ENCODE results near the gene CYP46A1. TPM values are rescaled to one million over a fixed set of nuclear protein-coding genes. Genes with fewer than 3 reads are reported as not detected.

The CYP46A1 gene
- total and polyA plus RNA-seq, 8 donors = 1.0 to 5.2 (median 1.8) TPM

DNA sequence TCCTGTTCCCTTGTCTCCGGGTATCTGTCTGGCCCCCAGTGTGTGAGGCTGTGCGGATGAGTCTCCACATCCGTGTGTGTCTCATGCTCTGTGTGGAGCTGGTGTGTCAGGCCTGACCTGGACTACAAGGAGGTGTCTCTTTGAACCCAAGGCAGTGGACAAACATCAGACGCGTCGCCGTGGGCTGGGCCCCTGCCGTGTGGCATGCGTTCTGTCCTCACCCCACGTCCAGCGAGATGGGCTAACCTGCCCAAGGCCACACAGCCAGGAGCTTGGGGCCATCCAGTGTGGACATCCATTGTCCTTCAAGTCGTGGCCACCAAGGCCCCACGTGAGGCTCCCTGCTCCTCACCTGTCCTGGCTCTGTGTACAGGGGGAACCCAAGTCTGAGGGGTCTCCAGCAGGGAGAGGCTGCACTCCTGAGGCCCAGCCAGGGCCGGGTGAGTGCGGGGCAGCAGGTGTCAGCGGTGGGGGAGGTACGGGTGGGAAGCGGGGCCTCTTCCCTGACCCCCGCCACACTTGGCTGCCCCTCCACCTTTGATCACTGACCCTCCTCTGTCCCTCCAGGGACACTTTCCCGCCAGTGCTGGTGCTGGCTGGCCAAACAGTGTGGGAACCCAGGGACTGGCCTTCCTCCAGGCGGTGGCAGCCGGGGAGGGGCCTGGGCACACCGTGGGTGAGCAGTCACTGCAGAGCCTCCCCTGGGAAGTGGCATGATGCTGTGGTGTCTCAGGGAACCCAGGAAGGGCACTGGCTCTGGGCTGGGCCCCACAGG, 48.5 kb downstream of the CYP46A1 start:
- peaks cover 0 to 14% (median 0%) of the 10 kb centered on the region in 3 donors for H3K4me1 ChIP-seq
- intact Hi-C loops (cut with DNase I) = loop anchor here in 1 of 3 donors (5.0 kb wide), 1 partner anchor 150 kb away; no protein-coding TSS in a partner anchor
- TF ChIP-seq, protein P1, sequence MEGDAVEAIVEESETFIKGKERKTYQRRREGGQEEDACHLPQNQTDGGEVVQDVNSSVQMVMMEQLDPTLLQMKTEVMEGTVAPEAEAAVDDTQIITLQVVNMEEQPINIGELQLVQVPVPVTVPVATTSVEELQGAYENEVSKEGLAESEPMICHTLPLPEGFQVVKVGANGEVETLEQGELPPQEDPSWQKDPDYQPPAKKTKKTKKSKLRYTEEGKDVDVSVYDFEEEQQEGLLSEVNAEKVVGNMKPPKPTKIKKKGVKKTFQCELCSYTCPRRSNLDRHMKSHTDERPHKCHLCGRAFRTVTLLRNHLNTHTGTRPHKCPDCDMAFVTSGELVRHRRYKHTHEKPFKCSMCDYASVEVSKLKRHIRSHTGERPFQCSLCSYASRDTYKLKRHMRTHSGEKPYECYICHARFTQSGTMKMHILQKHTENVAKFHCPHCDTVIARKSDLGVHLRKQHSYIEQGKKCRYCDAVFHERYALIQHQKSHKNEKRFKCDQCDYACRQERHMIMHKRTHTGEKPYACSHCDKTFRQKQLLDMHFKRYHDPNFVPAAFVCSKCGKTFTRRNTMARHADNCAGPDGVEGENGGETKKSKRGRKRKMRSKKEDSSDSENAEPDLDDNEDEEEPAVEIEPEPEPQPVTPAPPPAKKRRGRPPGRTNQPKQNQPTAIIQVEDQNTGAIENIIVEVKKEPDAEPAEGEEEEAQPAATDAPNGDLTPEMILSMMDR (IDR thresholded peaks at IDR 0.05) = no peak

DNA sequence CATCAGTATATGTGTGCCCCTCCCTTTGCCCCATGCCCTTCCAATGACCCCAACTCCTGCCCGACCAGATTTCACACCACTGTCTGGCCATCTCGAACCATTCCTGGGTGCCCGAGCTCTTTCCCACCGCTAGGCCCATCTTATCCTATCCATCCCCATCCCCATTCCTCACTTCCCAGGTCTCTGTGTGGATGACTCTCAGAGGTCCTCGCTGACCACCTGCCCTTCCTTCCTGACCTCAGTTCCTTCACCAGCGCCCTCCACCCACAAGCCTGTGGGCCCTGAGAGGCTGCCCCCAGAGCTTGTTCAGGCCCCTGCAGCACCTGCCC, 49.1 kb downstream of the CYP46A1 start:
- intact Hi-C loops (cut with DNase I) = loop anchor here in 1 of 3 donors (5.0 kb wide), 1 partner anchor 149 kb away; no protein-coding TSS in a partner anchor
- Histone ChIP-seq H3K27ac (peak overlapping the region in 1 of 4 donors; percentile 13), H3K4me3 (no peak overlapping the region), H3K4me1 (peaks cover 0 to 14% (median 0%) of the 10 kb centered on the region in 3 donors), H3K36me3 (no peaks in the 10 kb centered on the region), H3K27me3 (no peaks in the 10 kb centered on the region), H3K9me3 (no peaks in the 10 kb centered on the region)
- no peak for ATAC-seq
- 79 to 83% methylated on average over 6 of the region's 6 CpGs for WGBS, 2 donors
- no peak for DNase-seq
- TF ChIP-seq, protein P1 (IDR thresholded peaks at IDR 0.05) = no peak
- no peak for FAIRE-seq

More for the DNA sequence above, 48.5 kb downstream of the CYP46A1 start:
- DNase-seq (peak; percentile 20 to 81 (median 52)), FAIRE-seq (no peak), ATAC-seq (peak in 2 of 4 donors; percentile 13 to 18)
- Histone ChIP-seq H3K27me3 (no peaks in the 10 kb centered on the region), H3K4me3 (no peak overlapping the region), H3K27ac (peak overlapping the region in 3 of 4 donors; percentile 12 to 58 (median 13)), H3K9me3 (no peaks in the 10 kb centered on the region), H3K36me3 (no peaks in the 10 kb centered on the region)
- WGBS, 2 donors = 60 to 63% methylated on average over 23 of the region's 23 CpGs

DNA sequence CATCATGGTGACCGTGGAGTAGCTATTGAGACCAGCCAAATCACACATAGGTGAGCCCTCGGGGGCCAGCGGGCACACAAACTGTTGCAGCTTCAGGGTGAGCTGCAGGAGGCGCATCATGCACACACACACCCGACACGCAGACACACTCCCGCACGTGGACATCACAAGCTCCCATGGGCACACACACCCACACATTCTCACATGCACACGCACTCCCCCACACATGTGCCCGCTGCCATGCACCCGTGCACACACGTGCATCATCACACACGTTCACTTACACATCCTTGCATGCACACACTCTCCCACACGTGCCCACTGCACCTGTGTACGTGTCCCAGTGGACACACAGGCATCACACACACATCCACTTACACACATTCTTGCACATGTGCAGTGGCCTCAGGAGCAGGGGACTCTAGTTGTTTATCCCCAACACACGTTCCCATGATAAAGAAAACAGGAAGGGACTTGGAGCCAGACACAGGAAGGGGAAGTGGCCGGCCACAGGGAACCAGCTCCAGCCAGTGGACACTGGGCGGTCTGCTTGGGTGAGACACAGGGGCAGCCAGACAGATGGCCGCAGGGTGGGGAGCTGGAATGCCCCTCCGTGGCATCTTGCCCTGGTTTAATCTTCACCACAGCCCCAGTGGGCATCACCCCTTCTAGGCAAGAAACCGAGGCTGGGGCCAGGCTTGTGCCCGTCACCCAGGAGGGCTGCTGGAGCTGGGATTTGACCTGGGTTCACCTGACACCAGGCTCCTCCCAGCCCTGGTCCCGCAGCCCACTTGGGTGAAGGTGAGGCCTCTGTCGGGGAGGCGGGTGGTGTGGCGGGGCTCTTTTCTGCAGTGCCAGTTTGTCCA, 49.7 kb downstream of the CYP46A1 start:
- ATAC-seq (no peak), DNase-seq (peak in 5 of 6 donors; percentile 4 to 70 (median 38)), FAIRE-seq (no peak)
- Histone ChIP-seq H3K36me3 (no peaks in the 10 kb centered on the region), H3K4me1 (peaks cover 0 to 14% (median 0%) of the 10 kb centered on the region in 3 donors), H3K4me3 (no peak overlapping the region), H3K27me3 (no peaks in the 10 kb centered on the region), H3K27ac (peak overlapping the region in 1 of 4 donors; percentile 33), H3K9me3 (no peaks in the 10 kb centered on the region)
- TF ChIP-seq, protein P1 (IDR thresholded peaks at IDR 0.05) = no peak
- 81 to 85% methylated on average over 26 of the region's 26 CpGs for WGBS, 2 donors
- intact Hi-C loops (cut with DNase I) = loop anchor here in 1 of 3 donors (5.0 kb wide), 1 partner anchor 149 kb away; no protein-coding TSS in a partner anchor

DNA sequence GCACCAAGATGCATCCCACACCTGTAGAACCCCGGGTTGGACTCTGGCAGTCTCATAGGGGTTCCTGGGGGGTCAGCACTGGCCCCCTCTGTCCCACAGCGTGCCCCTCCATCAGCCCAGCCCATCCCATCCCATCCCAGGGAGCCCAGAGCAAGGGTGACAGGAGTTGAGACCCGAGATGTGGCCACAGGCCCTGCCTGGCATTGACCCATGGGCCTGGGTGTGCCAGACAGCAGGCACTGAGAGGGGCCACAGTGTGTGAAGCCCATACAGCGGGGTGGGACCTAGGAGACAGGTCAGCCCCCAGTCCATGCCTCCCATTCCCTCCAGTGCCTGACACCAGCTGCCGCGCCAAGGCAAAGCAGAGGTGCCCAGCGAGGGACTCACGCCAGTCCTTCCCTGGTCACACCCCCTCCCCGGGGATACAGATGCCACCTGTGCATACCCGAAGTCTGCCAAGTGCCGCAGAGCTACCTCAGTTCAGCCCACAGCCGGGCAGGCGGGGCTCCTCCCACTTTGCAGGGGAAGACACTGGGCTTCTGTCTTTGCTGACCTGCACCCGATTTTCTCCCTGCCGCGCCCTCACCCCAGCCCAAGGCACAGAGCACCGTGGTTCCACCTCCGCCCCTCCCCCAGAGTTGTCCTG, 50.4 kb downstream of the CYP46A1 start:
- H3K4me3 ChIP-seq = no peak overlapping the region
- H3K9me3 ChIP-seq = no peaks in the 10 kb centered on the region
- ATAC-seq (peak in 1 of 4 donors; percentile 19), FAIRE-seq (no peak), DNase-seq (peak in 5 of 6 donors; percentile 22 to 80 (median 62))
- 36 to 40% methylated on average over 18 of the region's 18 CpGs for WGBS, 2 donors
- H3K27ac ChIP-seq = peak overlapping the region in 1 of 4 donors; percentile 33
- intact Hi-C loops (cut with DNase I) = loop anchor here in 1 of 3 donors (5.0 kb wide), 1 partner anchor 148 kb away; no protein-coding TSS in a partner anchor
- no peaks in the 10 kb centered on the region for H3K36me3 ChIP-seq
- no peaks in the 10 kb centered on the region for H3K27me3 ChIP-seq
- H3K4me1 ChIP-seq = peaks cover 0 to 14% (median 0%) of the 10 kb centered on the region in 3 donors
- TF ChIP-seq, protein P1 (IDR thresholded peaks at IDR 0.05) = no peak
